Measurements from ENCODE around the gene BRINP1.

BRINP1 gene

GRCh38 chr9:119278171-119278570, 91.1 kb downstream of the BRINP1 start:
- DNase-seq (ENCODE audit: low read depth), result no peak
- no peak overlapping the region for H3K4me3 ChIP-seq (ENCODE audit: low read length)
- no peak for TF ChIP-seq CTCF (conservative IDR thresholded peaks at IDR 0.05; ENCODE audit: low read depth, low read length)

GRCh38 chr9:119273984-119274665, 95.1 kb downstream of the BRINP1 start:
- DNase-seq (ENCODE audit: low read depth), result no peak

GRCh38 chr9:119273325-119273904, 95.8 kb downstream of the BRINP1 start:
- no peak overlapping the region for H3K4me3 ChIP-seq (ENCODE audit: low read length)
- DNase-seq (ENCODE audit: low read depth), result no peak
- no peak for TF ChIP-seq CTCF (conservative IDR thresholded peaks at IDR 0.05; ENCODE audit: low read depth, low read length)

More at GRCh38 chr9:119273984-119274665, 95.1 kb downstream of the BRINP1 start:
- TF ChIP-seq CTCF (conservative IDR thresholded peaks at IDR 0.05; ENCODE audit: low read depth, low read length), result no peak
- no peak overlapping the region for H3K4me3 ChIP-seq (ENCODE audit: low read length)

GRCh38 chr9:119272500-119273211, 96.6 kb downstream of the BRINP1 start:
- H3K4me3 ChIP-seq (ENCODE audit: low read length), result no peak overlapping the region
- no peak for DNase-seq (ENCODE audit: low read depth)
- no peak for TF ChIP-seq CTCF (conservative IDR thresholded peaks at IDR 0.05; ENCODE audit: low read depth, low read length)

- no peak overlapping the region for H3K4me3 ChIP-seq (ENCODE audit: low read length)
- no peak for DNase-seq (ENCODE audit: low read depth)
- TF ChIP-seq CTCF (conservative IDR thresholded peaks at IDR 0.05; ENCODE audit: low read depth, low read length), result no peak
These were observed 100.2 kb downstream of the BRINP1 start for GRCh38 chr9:119268985-119269384.

GRCh38 chr9:119264165-119264564, 105.1 kb downstream of the BRINP1 start:
- no peak for TF ChIP-seq CTCF (conservative IDR thresholded peaks at IDR 0.05; ENCODE audit: low read depth, low read length)
- no peak for DNase-seq (ENCODE audit: low read depth)
- no peak overlapping the region for H3K4me3 ChIP-seq (ENCODE audit: low read length)
